ENCODE results near the gene ZCCHC24.

ZCCHC24 gene

GRCh38 chr10:79357180-79357579 is 88.2 kb downstream of the ZCCHC24 start:
- no peak for DNase-seq

GRCh38 chr10:79356104-79356503 is 89.3 kb downstream of the ZCCHC24 start:
- DNase-seq: no peak

GRCh38 chr10:79355420-79356017 is 89.9 kb downstream of the ZCCHC24 start:
- DNase-seq: no peak

- no peak for DNase-seq
These were observed 90.8 kb downstream of the ZCCHC24 start for GRCh38 chr10:79354615-79355014.

GRCh38 chr10:79354141-79354540 is 91.3 kb downstream of the ZCCHC24 start:
- no peak for DNase-seq

GRCh38 chr10:79353726-79354125 is 91.7 kb downstream of the ZCCHC24 start:
- DNase-seq: no peak

- DNase-seq: no peak
These were observed 92.4 kb downstream of the ZCCHC24 start for GRCh38 chr10:79353000-79353406.

- DNase-seq: no peak
These were observed 93.2 kb downstream of the ZCCHC24 start for GRCh38 chr10:79352035-79352877.

GRCh38 chr10:79351332-79351731 is 94.1 kb downstream of the ZCCHC24 start:
- no peak for DNase-seq

- no peak for DNase-seq
These were observed 94.8 kb downstream of the ZCCHC24 start for GRCh38 chr10:79350407-79351154.

- DNase-seq: no peak
These were observed 95.5 kb downstream of the ZCCHC24 start for GRCh38 chr10:79349766-79350406.

GRCh38 chr10:79349072-79349491 is 96.3 kb downstream of the ZCCHC24 start:
- no peak for DNase-seq

- no peak for DNase-seq
These were observed 96.8 kb downstream of the ZCCHC24 start for GRCh38 chr10:79348640-79348988.

GRCh38 chr10:79347894-79348639 is 97.4 kb downstream of the ZCCHC24 start:
- peak in 1 of 2 experiments; percentile 26 for DNase-seq

GRCh38 chr10:79347226-79347893 is 98.1 kb downstream of the ZCCHC24 start, which contains the start of gene PPIF:
TSS of gene PPIF (plus strand) at chr10:79347469. CDS start at chr10:79347549, 80 bp downstream.
- DNase-seq: peak; percentile 67 to 94

- DNase-seq: peak; percentile 51 to 60
These were observed 98.8 kb downstream of the ZCCHC24 start for GRCh38 chr10:79346388-79347225.

GRCh38 chr10:79346012-79346340 is 99.4 kb downstream of the ZCCHC24 start:
- no peak for DNase-seq

GRCh38 chr10:79345241-79346011 is 100.0 kb downstream of the ZCCHC24 start:
- DNase-seq: no peak

GRCh38 chr10:79344502-79345195 is 100.8 kb downstream of the ZCCHC24 start:
- DNase-seq: peak in 1 of 2 experiments; percentile 46
